HCEC 1CT (cell line): ENCODE data around the gene WASL.
"Not testable (repeated sequence)": the region's sequence is repeated elsewhere in the genome, so short reads cannot be mapped to it uniquely, and the experiment has no call there.

Experiments
- DNase-seq: peaks from one replicate; pipeline ENCODE4 v3.0.0-alpha.2; 2017

Gene WASL

GRCh38 chr7:123729218-123729578, 19.6 kb downstream of the WASL start:
- DNase-seq: no peak

GRCh38 chr7:123727071-123727837, 21.5 kb downstream of the WASL start:
- DNase-seq: peak; percentile 95

- DNase-seq: no peak
Observed at GRCh38 chr7:123725586-123726171, 23.1 kb downstream of the WASL start.

GRCh38 chr7:123724817-123725253, 24.0 kb downstream of the WASL start:
- no peak for DNase-seq

- no peak for DNase-seq
Observed at GRCh38 chr7:123723913-123724312, 24.9 kb downstream of the WASL start.

GRCh38 chr7:123720527-123720926, 28.3 kb downstream of the WASL start:
- not testable (repeated sequence) for DNase-seq

- DNase-seq: no peak
Observed at GRCh38 chr7:123719197-123719721, 29.5 kb downstream of the WASL start.

GRCh38 chr7:123718773-123719172, 30.0 kb downstream of the WASL start:
- DNase-seq: no peak

GRCh38 chr7:123717689-123718088, 31.1 kb downstream of the WASL start:
- DNase-seq: no peak

- DNase-seq: no peak
Observed at GRCh38 chr7:123716877-123717276, 31.9 kb downstream of the WASL start.

GRCh38 chr7:123715799-123716198, 33.0 kb downstream of the WASL start:
- DNase-seq: no peak

GRCh38 chr7:123715198-123715597, 33.6 kb downstream of the WASL start:
- no peak for DNase-seq

GRCh38 chr7:123714296-123715080, 34.3 kb downstream of the WASL start:
- no peak for DNase-seq

GRCh38 chr7:123712619-123713018, 36.2 kb downstream of the WASL start:
- DNase-seq: peak; percentile 58

- no peak for DNase-seq
Observed at GRCh38 chr7:123711832-123712293, 36.9 kb downstream of the WASL start.

GRCh38 chr7:123710683-123711082, 38.1 kb downstream of the WASL start:
- no peak for DNase-seq

- DNase-seq: no peak
Observed at GRCh38 chr7:123709525-123709924, 39.3 kb downstream of the WASL start.

- DNase-seq: no peak
Observed at GRCh38 chr7:123705211-123705901, 43.4 kb downstream of the WASL start.

- DNase-seq: no peak
Observed at GRCh38 chr7:123695944-123696677, 52.7 kb downstream of the WASL start.

GRCh38 chr7:123692471-123692877, 56.3 kb downstream of the WASL start:
- no peak for DNase-seq

- DNase-seq: no peak
Observed at GRCh38 chr7:123690550-123690949, 58.3 kb downstream of the WASL start.

- DNase-seq: no peak
Observed at GRCh38 chr7:123689250-123689649, 59.6 kb downstream of the WASL start.
